ENCODE results near the gene CSNK2A3.

GRCh38 chr11:11384829-11385228 is 31.8 kb upstream of the CSNK2A3 start:
- TF ChIP-seq CTCF (IDR thresholded peaks at IDR 0.05 in 2 of 3, conservative IDR thresholded peaks at IDR 0.05 in 1 of 3; ENCODE audit: borderline replicate concordance in 1 of 3, insufficient read depth in 1 of 3, low read depth in 2 of 3, low read length in 2 of 3), result no peak
- TF ChIP-seq YY1 (IDR thresholded peaks at IDR 0.05; ENCODE audit: extremely low read depth, insufficient replicate concordance, low read depth, low read length), result no peak
- TF ChIP-seq REST (IDR thresholded peaks at IDR 0.05; ENCODE audit: low read depth), result no peak
- no peak for TF ChIP-seq EZH2 (IDR thresholded peaks at IDR 0.05)
- TF ChIP-seq POLR2A (IDR thresholded peaks at IDR 0.05; ENCODE audit: borderline replicate concordance, extremely low read depth, insufficient read depth, insufficient read length), result no peak
- no peak for TF ChIP-seq ZBTB33 (IDR thresholded peaks at IDR 0.05; ENCODE audit: extremely low read depth, insufficient replicate concordance, low read length)
- no peak for TF ChIP-seq EZH2phosphoT487 (IDR thresholded peaks at IDR 0.05; ENCODE audit: borderline replicate concordance)
- TF ChIP-seq ZNF274 (IDR thresholded peaks at IDR 0.05; ENCODE audit: low read depth, low read length), result no peak
- TF ChIP-seq RAD21 (IDR thresholded peaks at IDR 0.05; ENCODE audit: low read depth), result no peak
- TF ChIP-seq POLR2AphosphoS5 (IDR thresholded peaks at IDR 0.05; ENCODE audit: low read depth, low read length), result no peak
